PFSK-1 (cell line): ENCODE data around the gene USF2.

Experiments used
- POLR2AphosphoS5 ChIP-seq: IDR thresholded peaks from 2 replicates; pipeline ENCODE4 v1.6.1; 2012; ENCODE audit warnings: low read depth, mild to moderate bottlenecking, control low read depth, low read length, moderate library complexity
- TF ChIP-seq, protein P1 (sequence below), 2 experiments: IDR thresholded peaks; 2 replicates each; pipeline versions ENCODE4 v1.6.1 to v1.8.0; 2011 to 2012; ENCODE audit warnings: low read depth in 2 of 2, low read length in 2 of 2, control low read depth in 1 of 2, inconsistent platforms in 1 of 2, mild to moderate bottlenecking in 1 of 2, moderate library complexity in 1 of 2; ENCODE audit not compliant: insufficient read depth in 1 of 2

DNA sequence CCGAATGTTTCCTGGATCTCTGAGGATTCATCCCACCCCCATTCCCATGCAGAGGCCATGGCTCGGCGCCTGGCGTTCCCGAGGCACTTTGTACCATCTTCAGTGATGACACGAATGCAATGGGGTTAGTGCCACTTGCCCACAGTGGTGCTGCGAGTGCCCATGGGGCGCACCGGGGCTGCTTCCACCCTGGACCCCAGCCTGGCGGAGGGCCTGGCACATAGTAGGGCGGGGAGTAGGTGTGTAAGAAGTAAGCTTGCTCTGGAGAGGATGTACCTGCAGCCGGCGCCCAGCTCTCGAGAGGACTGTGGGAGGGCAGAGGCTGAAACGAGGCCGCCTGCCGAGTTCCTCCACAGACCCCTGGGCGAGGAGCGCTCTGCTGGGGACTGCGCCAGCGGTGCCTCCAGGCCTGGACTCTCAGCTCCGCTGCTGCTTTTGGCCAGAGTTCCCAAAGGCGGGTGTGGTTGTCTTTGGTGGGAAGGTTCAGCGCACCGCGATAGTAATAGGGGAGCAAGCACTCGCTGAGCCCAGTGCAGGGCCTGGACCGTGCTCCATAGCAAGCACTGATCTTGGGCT is 8.0 kb downstream of the USF2 start:
- TF ChIP-seq, protein P1, sequence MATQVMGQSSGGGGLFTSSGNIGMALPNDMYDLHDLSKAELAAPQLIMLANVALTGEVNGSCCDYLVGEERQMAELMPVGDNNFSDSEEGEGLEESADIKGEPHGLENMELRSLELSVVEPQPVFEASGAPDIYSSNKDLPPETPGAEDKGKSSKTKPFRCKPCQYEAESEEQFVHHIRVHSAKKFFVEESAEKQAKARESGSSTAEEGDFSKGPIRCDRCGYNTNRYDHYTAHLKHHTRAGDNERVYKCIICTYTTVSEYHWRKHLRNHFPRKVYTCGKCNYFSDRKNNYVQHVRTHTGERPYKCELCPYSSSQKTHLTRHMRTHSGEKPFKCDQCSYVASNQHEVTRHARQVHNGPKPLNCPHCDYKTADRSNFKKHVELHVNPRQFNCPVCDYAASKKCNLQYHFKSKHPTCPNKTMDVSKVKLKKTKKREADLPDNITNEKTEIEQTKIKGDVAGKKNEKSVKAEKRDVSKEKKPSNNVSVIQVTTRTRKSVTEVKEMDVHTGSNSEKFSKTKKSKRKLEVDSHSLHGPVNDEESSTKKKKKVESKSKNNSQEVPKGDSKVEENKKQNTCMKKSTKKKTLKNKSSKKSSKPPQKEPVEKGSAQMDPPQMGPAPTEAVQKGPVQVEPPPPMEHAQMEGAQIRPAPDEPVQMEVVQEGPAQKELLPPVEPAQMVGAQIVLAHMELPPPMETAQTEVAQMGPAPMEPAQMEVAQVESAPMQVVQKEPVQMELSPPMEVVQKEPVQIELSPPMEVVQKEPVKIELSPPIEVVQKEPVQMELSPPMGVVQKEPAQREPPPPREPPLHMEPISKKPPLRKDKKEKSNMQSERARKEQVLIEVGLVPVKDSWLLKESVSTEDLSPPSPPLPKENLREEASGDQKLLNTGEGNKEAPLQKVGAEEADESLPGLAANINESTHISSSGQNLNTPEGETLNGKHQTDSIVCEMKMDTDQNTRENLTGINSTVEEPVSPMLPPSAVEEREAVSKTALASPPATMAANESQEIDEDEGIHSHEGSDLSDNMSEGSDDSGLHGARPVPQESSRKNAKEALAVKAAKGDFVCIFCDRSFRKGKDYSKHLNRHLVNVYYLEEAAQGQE (IDR thresholded peaks at IDR 0.05; ENCODE audit: insufficient read depth in 1 of 2, low read depth in 2 of 2, low read length in 2 of 2), result no peak
- no peak for TF ChIP-seq POLR2AphosphoS5
